ENCODE results near the gene PAGE2B.

PAGE2B gene, protein sequence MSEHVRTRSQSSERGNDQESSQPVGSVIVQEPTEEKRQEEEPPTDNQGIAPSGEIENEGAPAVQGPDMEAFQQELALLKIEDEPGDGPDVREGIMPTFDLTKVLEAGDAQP

DNA sequence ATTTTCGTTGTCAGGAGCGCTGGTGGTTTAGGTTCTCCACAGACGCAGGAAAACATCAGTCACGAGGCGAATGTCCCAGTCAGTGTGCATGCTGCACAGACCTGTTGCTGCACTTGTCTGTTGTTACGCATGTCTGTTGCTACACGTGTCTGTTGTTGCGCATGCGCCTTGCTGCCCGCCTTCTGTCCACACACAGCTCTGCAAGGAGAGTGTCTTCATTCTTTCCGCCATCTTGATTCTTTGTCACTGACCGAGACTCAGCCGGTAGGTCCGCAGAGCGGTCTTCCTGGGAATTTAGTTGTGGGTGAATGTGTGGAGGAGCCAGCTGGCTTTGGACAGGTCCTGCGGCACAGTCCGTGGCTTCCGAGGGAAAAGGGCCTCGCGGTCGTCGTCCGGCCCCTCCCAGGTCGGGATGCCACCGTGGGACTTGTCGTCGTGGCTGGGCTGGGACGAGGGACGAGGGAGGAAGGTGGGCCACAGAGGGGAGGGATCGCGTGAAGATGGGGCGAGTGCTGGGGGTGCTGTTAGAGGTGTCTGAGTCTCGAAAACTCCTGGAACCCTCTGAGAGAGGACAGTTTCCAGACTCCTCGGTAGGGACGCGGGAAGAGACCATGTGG, at the start of gene PAGE2B:
TSS of gene PAGE2B (plus strand) at position 180 of the 617 bp plus-strand sequence. CDS start 1,012 bp downstream, outside the sequence.
- in situ Hi-C loops (cut with MboI; ENCODE audit: low pct_unique_long_range_greater_than_20kb, low sequenced_read_pairs, unreplicated experiment), result no loop called here
- TF ChIP-seq, protein P1, sequence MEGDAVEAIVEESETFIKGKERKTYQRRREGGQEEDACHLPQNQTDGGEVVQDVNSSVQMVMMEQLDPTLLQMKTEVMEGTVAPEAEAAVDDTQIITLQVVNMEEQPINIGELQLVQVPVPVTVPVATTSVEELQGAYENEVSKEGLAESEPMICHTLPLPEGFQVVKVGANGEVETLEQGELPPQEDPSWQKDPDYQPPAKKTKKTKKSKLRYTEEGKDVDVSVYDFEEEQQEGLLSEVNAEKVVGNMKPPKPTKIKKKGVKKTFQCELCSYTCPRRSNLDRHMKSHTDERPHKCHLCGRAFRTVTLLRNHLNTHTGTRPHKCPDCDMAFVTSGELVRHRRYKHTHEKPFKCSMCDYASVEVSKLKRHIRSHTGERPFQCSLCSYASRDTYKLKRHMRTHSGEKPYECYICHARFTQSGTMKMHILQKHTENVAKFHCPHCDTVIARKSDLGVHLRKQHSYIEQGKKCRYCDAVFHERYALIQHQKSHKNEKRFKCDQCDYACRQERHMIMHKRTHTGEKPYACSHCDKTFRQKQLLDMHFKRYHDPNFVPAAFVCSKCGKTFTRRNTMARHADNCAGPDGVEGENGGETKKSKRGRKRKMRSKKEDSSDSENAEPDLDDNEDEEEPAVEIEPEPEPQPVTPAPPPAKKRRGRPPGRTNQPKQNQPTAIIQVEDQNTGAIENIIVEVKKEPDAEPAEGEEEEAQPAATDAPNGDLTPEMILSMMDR (IDR thresholded peaks at IDR 0.05; ENCODE audit: extremely low read depth, insufficient read depth, missing control alignments), result no peak
- no peak for DNase-seq (ENCODE audit: low spot score)

DNA sequence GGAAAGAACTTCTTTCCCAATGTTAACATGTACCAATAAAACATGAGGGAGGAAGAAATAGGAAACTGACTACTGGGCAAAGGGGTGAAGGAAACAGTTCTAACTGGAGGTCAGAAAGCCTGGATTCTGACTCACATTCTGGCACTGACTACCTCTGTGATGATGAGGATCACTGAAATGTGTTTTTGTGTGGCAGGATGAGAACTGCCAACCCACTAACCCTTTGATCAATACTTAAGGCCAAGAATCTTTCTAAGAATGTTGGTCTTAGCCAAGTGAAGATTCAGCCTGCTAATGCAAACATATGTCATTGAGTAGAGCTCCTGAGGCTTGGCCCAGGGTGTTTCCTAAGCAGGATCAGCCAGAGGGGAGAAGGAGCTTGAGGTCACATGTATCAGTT, 48.7 kb upstream of the PAGE2B start:
- in situ Hi-C loops (cut with MboI; ENCODE audit: low pct_unique_long_range_greater_than_20kb, low sequenced_read_pairs, unreplicated experiment), result loop anchor here (25.0 kb wide), 1 partner anchor 89 kb away; no protein-coding TSS in a partner anchor
- TF ChIP-seq, protein P1 (IDR thresholded peaks at IDR 0.05; ENCODE audit: extremely low read depth, insufficient read depth, missing control alignments), result no peak
- no peak for DNase-seq (ENCODE audit: low spot score)

DNA sequence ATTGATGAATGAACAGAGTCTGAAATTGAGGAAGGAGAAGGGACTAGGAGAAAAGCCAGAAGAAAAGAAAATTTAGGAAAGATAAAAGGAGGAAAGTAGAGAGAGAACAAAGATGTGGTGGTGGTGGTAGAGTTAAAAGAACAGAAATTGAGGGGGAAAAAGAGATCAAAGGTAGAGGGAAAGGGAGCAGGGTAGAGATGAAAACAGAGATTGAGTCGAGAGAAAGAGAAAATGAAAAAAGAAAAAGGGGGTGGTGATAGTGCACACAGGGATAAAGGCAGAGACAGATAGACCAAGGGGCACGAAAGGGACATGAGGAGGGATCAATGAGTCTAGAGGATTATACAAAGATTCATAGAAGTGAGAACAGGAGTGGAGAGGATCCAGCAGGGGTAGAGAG, 48.0 kb upstream of the PAGE2B start:
- in situ Hi-C loops (cut with MboI; ENCODE audit: low pct_unique_long_range_greater_than_20kb, low sequenced_read_pairs, unreplicated experiment), result loop anchor here (25.0 kb wide), 1 partner anchor 90 kb away; no protein-coding TSS in a partner anchor
- TF ChIP-seq, protein P1 (IDR thresholded peaks at IDR 0.05; ENCODE audit: extremely low read depth, insufficient read depth, missing control alignments), result no peak
- DNase-seq (ENCODE audit: low spot score), result no peak

DNA sequence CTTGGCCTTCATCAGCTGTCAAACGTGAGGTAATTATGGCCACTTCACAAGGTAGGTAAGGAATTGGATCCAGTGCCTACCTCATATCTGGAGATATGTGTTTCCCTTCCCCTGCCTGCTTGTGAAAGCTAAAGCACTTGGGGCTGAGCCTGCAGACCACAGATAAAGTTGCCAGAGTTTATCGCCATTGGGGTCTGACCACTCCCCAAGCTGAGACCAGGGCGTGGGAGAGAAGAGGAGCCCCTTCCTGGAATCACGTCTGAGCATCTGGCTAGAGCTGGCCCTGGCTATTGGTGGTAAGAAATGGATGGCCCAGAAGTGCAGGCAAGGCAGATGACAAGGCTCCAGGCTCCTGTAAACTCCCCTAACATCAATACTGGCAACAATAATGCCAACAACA, 46.8 kb upstream of the PAGE2B start:
- TF ChIP-seq, protein P1 (IDR thresholded peaks at IDR 0.05; ENCODE audit: extremely low read depth, insufficient read depth, missing control alignments), result no peak
- in situ Hi-C loops (cut with MboI; ENCODE audit: low pct_unique_long_range_greater_than_20kb, low sequenced_read_pairs, unreplicated experiment), result loop anchor here (25.0 kb wide), 1 partner anchor 91 kb away; no protein-coding TSS in a partner anchor
- no peak for DNase-seq (ENCODE audit: low spot score)

DNA sequence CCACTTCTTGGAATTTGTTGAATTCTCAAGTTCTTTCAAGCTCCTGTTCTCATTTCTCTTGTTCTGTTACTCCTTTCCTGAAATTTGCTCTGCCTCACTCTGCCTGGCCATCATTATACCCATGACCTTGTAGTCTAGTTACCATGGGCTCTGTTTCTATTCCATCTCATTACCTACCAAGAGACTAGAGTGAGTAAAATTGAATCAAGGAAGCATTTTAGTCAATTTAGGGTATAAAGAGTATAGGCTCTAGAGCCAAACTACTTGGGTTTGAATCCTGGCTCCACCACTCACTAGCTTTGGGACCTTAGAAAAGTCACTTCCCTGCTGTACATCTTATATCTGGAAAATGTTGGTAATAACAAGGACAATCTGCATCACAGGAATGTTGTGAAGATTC, 46.2 kb upstream of the PAGE2B start:
- TF ChIP-seq, protein P1 (IDR thresholded peaks at IDR 0.05; ENCODE audit: extremely low read depth, insufficient read depth, missing control alignments), result no peak
- DNase-seq (ENCODE audit: low spot score), result no peak
- in situ Hi-C loops (cut with MboI; ENCODE audit: low pct_unique_long_range_greater_than_20kb, low sequenced_read_pairs, unreplicated experiment), result loop anchor here (25.0 kb wide), 1 partner anchor 91 kb away; no protein-coding TSS in a partner anchor

DNA sequence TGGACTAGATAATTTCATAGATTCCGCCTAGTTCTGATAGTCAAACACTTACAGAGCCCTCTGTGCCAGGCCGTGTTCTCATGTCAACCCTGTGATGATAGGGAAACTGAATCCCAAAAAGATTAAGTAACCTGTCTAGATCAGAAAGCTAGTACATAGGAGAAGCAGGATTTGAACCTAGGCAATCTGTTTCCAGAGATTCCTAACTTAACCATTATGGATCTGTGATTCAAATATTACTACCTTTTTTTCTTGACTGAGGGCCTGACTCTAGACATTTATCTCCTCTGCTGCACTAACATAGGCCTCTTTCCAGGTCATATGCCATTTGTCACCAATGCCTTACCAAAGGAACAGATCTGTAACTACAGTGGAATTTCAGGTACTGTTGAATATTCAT, 45.5 kb upstream of the PAGE2B start:
- TF ChIP-seq, protein P1 (IDR thresholded peaks at IDR 0.05; ENCODE audit: extremely low read depth, insufficient read depth, missing control alignments), result no peak
- in situ Hi-C loops (cut with MboI; ENCODE audit: low pct_unique_long_range_greater_than_20kb, low sequenced_read_pairs, unreplicated experiment), result loop anchor here (25.0 kb wide), 1 partner anchor 92 kb away; no protein-coding TSS in a partner anchor
- DNase-seq (ENCODE audit: low spot score), result no peak
